Adrenal gland (tissue), 12 donors: ENCODE measurements around the gene PSD. TPM values are rescaled to one million over a fixed set of nuclear protein-coding genes. Genes with fewer than 3 reads are reported as not detected.

ENCODE experiments used
- DNase-seq, 7 donors: peaks; one replicate each; pipeline ENCODE4 v3.0.0-alpha.2; 2019 to 2020
- H3K27ac ChIP-seq, 5 donors: fragments of 200-600 bp; sonication (generic) in 4 of 5; 1 replicate in 3 of 5; 2 replicates in 2 of 5; pipeline versions ENCODE4 v1.5.1 to v1.8.0; 2016 to 2020; ENCODE audit warnings: mild to moderate bottlenecking in 1 of 5
- H3K27me3 ChIP-seq: fragments of 200-600 bp; 2 replicates; pipeline ENCODE4 v1.8.0; 2021
- H3K36me3 ChIP-seq, 2 donors: fragments of 200-600 bp; replicated peaks in 1 of 2; 1 replicate in 1 of 2; 2 replicates in 1 of 2; pipeline versions ENCODE4 v1.5.1 to v1.8.0; 2018 to 2022
- H3K4me1 ChIP-seq, 2 donors: fragments of 200-600 bp; replicated peaks in 1 of 2; 1 replicate in 1 of 2; 2 replicates in 1 of 2; pipeline versions ENCODE4 v1.5.1 to v1.8.0; 2018 to 2021
- H3K4me3 ChIP-seq, 4 donors: fragments of 200-600 bp; sonication (generic) in 3 of 4; one replicate each; pipeline ENCODE4 v1.5.1; 2016 to 2018
- H3K9me3 ChIP-seq, 3 donors: fragments of 200-600 bp; sonication (generic) in 1 of 3; replicated peaks in 1 of 3; 1 replicate in 2 of 3; 2 replicates in 1 of 3; pipeline versions ENCODE4 v1.5.1 to v1.8.0; 2016 to 2021
- CTCF ChIP-seq, 6 experiments: fragments of 450-650 bp in 4 of 6; fragments of 200-600 bp in 2 of 6; sonication (generic) in 1 of 6; IDR thresholded peaks; 1 replicate in 5 of 6; 2 replicates in 1 of 6; pipeline versions ENCODE4 v1.5.1 to v1.8.0; 2016 to 2021; ENCODE audit warnings: antibody characterized with exemption in 6 of 6, mild to moderate bottlenecking in 2 of 6, moderate library complexity in 1 of 6
- POLR2A ChIP-seq, 2 donors: fragments of 450-650 bp; IDR thresholded peaks; one replicate each; pipeline ENCODE4 v1.6.1; 2017; ENCODE audit warnings: antibody characterized with exemption in 2 of 2, mild to moderate bottlenecking in 2 of 2, moderate library complexity in 1 of 2
- WGBS, 4 donors: extraction: QIAGEN DNeasy Blood & Tissue Kit in 2 of 4; methylation state at CpG; one replicate each; pipeline versions ENCODE4 v1.1.5 to v1.1.7; 2013 to 2017; 5-methylcytosine and 5-hydroxymethylcytosine counted together
- intact Hi-C, 2 donors: fragments of 100-400 bp; cut with DNase I; formaldehyde crosslinking; loops; one replicate each; pipeline versions ENCODE4 v1.14.1 to v1.15.0; 2022 to 2023
- polyA plus RNA-seq, 3 donors: library from polyadenylated mRNA; stranded (reverse); fragments of 200-250 nt in 2 of 3; fragments of 350-450 nt in 1 of 3; fragmentation: Illumina TruSeq in 1 of 3; extraction: RNeasy Lipid Tissue Mini Kit (QIAGEN cat#74804) in 1 of 3; gene quantifications; one replicate each; pipeline ENCODE4 v1.2.3, GENCODE V29; 2013 to 2014
- total RNA-seq, 9 donors: library from RNA; depleted of rRNA in 4 of 9; stranded (reverse); fragments of >200 nt in 4 of 9; fragments of 120-200 nt in 1 of 9; fragmentation: NEBNext Ultra II Directional in 1 of 9; extraction: Animal tissue kit (Norgen Biotek cat#: 25700) in 1 of 9; gene quantifications; one replicate each; pipeline versions ENCODE4 v1.1.0 to v1.2.4, GENCODE V29; 2013 to 2023
- donor health status: healthy with polysubstance abuse.
- donor health status: Bipolar disorder and iron deficiency.
- donor health status: DM: yes; HTN: yes; CAD: no.
- donor health status: DM: no; HTN: no; CAD: no.
- donor health status: DM: no; HTN: no; CAD: no.
- donor health status: DM: yes; HTN: yes; CAD: no.

Gene PSD
- total and polyA plus RNA-seq, 12 donors: 0.54 to 43.7 (median 9.4) TPM; not detected in 1

DNA sequence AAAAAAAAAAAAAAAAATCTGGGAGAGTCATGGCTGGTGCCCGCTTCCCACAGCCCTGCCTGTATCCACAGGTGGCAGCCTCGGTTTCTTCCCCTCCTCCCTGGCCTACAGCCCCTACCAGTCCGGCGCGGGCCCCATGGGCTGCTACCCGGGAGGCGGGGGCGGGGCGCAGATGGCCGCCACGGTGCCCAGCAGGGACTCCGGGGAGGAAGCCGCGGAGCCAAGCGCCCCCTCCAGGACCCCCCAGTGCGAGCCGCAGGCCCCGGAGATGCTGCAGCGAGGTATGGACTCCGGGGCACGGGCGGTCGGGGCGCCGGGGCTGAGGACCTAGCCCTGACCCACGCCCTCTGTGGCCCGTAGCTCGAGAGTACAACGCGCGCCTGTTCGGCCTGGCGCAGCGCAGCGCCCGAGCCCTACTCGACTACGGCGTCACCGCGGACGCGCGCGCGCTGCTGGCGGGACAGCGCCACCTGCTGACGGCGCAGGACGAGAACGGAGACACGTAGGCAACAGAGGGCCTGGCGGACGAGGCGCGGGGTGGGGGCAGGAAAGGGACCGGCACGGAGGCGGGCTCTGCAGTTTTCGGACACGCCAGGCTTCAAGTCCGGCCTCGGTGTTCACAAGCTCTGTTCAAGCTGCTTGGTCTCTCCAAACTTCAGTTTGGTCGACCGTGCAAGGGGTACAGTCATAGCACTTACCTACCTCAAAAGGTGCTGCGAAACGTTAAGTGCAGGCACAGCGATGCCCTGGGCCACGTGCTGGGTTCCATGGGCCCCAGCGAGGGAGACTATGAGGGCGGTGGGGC is 19.2 kb downstream of the PSD start:
- Histone ChIP-seq H3K36me3 (peaks cover 0 to 44% of the 10 kb centered on the region in 2 donors), H3K4me1 (peaks cover 5 to 23% of the 10 kb centered on the region in 2 donors), H3K27me3 (no peaks in the 10 kb centered on the region), H3K9me3 (no peaks in the 10 kb centered on the region), H3K27ac (peak overlapping the region; percentile 48 to 94 (median 92)), H3K4me3 (peak overlapping the region in 2 of 4 donors; percentile 63 to 70)
- WGBS, 4 donors: 1 to 3% (median 2%) methylated on average over 37 to 72 of the region's 72 CpGs
- TF ChIP-seq POLR2A (IDR thresholded peaks at IDR 0.05) (peak; percentile 55 to 81), CTCF (IDR thresholded peaks at IDR 0.05) (peak; percentile 78 to 98 (median 90))
- intact Hi-C loops: loop anchor here in 1 of 2 donors (5.0 kb wide), 2 partner anchors 78 to 167 kb away; no protein-coding TSS in a partner anchor
- peak; percentile 86 to 95 (median 90) for DNase-seq

DNA sequence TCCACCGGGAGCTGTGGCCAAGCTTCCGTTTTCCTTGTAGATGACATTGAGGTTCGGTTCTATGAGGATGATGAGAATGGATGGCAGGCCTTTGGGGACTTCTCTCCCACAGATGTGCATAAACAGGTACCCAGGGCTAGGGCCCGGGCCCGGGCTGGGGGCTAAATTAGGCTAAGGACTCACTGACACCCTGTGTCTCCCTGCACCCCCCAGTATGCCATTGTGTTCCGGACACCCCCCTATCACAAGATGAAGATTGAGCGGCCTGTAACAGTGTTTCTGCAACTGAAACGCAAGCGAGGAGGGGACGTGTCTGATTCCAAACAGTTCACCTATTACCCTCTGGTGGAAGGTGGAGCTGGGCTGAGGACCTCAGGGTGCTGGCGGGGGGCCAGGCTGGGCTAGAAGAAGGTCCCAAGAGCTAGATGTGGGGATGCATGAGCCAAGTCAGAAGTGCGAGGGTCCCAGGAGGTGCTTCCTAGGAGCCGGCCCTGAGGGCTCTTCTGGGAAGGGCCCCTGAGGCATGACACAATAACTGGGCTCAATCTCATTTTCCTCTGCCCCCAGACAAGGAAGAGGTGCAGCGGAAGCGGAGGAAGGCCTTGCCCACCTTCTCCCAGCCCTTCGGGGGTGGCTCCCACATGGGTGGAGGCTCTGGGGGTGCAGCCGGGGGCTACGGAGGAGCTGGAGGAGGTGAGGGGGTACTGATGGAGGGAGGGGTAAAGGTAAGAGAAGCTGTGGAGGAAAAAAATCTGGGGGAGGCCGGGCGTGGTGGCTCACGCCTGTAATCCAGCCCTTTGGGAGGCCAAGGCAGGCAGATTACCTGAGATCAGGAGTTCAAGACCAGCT is 20.2 kb downstream of the PSD start:
- H3K4me3 ChIP-seq: no peak overlapping the region
- H3K36me3 ChIP-seq: peaks cover 0 to 44% of the 10 kb centered on the region in 2 donors
- H3K4me1 ChIP-seq: peaks cover 9 to 27% of the 10 kb centered on the region in 2 donors
- peak overlapping the region in 3 of 5 donors; percentile 92 to 94 (median 92) for H3K27ac ChIP-seq
- no peaks in the 10 kb centered on the region for H3K9me3 ChIP-seq
- TF ChIP-seq POLR2A (IDR thresholded peaks at IDR 0.05) (no peak), CTCF (IDR thresholded peaks at IDR 0.05) (no peak)
- intact Hi-C loops: loop anchor here in 1 of 2 donors (5.0 kb wide), 1 partner anchor 79 kb away; no protein-coding TSS in a partner anchor
- no peaks in the 10 kb centered on the region for H3K27me3 ChIP-seq
- 86 to 92% (median 91%) methylated on average over 18 to 21 of the region's 21 CpGs for WGBS, 4 donors
- DNase-seq: no peak

GRCh38 chr10:102397222-102398171 is 21.1 kb downstream of the PSD start:
- Histone ChIP-seq H3K4me1 (peaks cover 10 to 28% of the 10 kb centered on the region in 2 donors), H3K36me3 (peaks cover 0 to 38% of the 10 kb centered on the region in 2 donors), H3K27me3 (no peaks in the 10 kb centered on the region), H3K27ac (no peak overlapping the region), H3K9me3 (no peaks in the 10 kb centered on the region), H3K4me3 (no peak overlapping the region)
- no peak for TF ChIP-seq POLR2A (IDR thresholded peaks at IDR 0.05)
- TF ChIP-seq CTCF (IDR thresholded peaks at IDR 0.05): no peak
- DNase-seq: no peak
- intact Hi-C loops: loop anchor here in 1 of 2 donors (5.0 kb wide), 1 partner anchor 80 kb away; no protein-coding TSS in a partner anchor
- WGBS, 4 donors: 90 to 94% (median 93%) methylated on average over 13 to 14 of the region's 14 CpGs
